Ammon's horn (tissue), 1 donor: ENCODE data around the gene LONP2.
"Not testable (repeated sequence)": the region's sequence is repeated elsewhere in the genome, so short reads cannot be mapped to it uniquely, and the experiment has no call there.

Experiments used
- DNase-seq: peaks from one replicate; pipeline ENCODE4 v3.0.0-alpha.2; 2016; ENCODE audit warnings: low spot score

The LONP2 gene

GRCh38 chr16:48291303-48291702, 47.2 kb downstream of the LONP2 start:
- DNase-seq = no peak

- no peak for DNase-seq
Measured at GRCh38 chr16:48291754-48292153, 47.7 kb downstream of the LONP2 start.

GRCh38 chr16:48292452-48292851, 48.4 kb downstream of the LONP2 start:
- no peak for DNase-seq

GRCh38 chr16:48294724-48295123, 50.6 kb downstream of the LONP2 start:
- DNase-seq = no peak

- DNase-seq = no peak
Measured at GRCh38 chr16:48295488-48296281, 51.6 kb downstream of the LONP2 start.

GRCh38 chr16:48299471-48299870, 55.4 kb downstream of the LONP2 start:
- DNase-seq = no peak

- no peak for DNase-seq
Measured at GRCh38 chr16:48300391-48300856, 56.3 kb downstream of the LONP2 start.

- no peak for DNase-seq
Measured at GRCh38 chr16:48308535-48308934, 64.4 kb downstream of the LONP2 start.

- DNase-seq = no peak
Measured at GRCh38 chr16:48310908-48311641, 67.0 kb downstream of the LONP2 start.

- not testable (repeated sequence) for DNase-seq
Measured at GRCh38 chr16:48313905-48314304, 69.8 kb downstream of the LONP2 start.

- DNase-seq = no peak
Measured at GRCh38 chr16:48317026-48317425, 72.9 kb downstream of the LONP2 start.

- DNase-seq = no peak
Measured at GRCh38 chr16:48317614-48318315, 73.7 kb downstream of the LONP2 start.

GRCh38 chr16:48318630-48319029, 74.5 kb downstream of the LONP2 start:
- peak; percentile 76 for DNase-seq

GRCh38 chr16:48321317-48322036, 77.4 kb downstream of the LONP2 start:
- DNase-seq = peak; percentile 56

- DNase-seq = no peak
Measured at GRCh38 chr16:48323783-48324775, 80.0 kb downstream of the LONP2 start.

GRCh38 chr16:48326915-48327314, 82.8 kb downstream of the LONP2 start:
- no peak for DNase-seq

- DNase-seq = no peak
Measured at GRCh38 chr16:48329138-48329537, 85.0 kb downstream of the LONP2 start.

- no peak for DNase-seq
Measured at GRCh38 chr16:48330189-48330840, 86.2 kb downstream of the LONP2 start.

GRCh38 chr16:48330841-48331192, 86.7 kb downstream of the LONP2 start:
- DNase-seq = peak; percentile 75

GRCh38 chr16:48332978-48333377, 88.9 kb downstream of the LONP2 start:
- no peak for DNase-seq
